Epithelial cell of esophagus (primary cell): ENCODE data around the gene BIRC6.
A peak's percentile ranks its signal among the peaks of the same experiment; 100 is the strongest.

Experiments used
- DNase-seq: peaks from one replicate; pipeline ENCODE4 v3.0.0; 2010; ENCODE audit warnings: low read depth
- H3K4me3 ChIP-seq: 2 replicates; pipeline ENCODE4 v1.5.1; 2011; ENCODE audit warnings: mild to moderate bottlenecking, low read length, control low read depth
- CTCF ChIP-seq: IDR thresholded peaks from 2 replicates; pipeline ENCODE4 v1.5.1; 2011; ENCODE audit warnings: low read depth, mild to moderate bottlenecking, low read length, control low read depth, inconsistent platforms; ENCODE audit not compliant: insufficient read depth; ENCODE audit errors: missing control alignments

The BIRC6 gene

DNA sequence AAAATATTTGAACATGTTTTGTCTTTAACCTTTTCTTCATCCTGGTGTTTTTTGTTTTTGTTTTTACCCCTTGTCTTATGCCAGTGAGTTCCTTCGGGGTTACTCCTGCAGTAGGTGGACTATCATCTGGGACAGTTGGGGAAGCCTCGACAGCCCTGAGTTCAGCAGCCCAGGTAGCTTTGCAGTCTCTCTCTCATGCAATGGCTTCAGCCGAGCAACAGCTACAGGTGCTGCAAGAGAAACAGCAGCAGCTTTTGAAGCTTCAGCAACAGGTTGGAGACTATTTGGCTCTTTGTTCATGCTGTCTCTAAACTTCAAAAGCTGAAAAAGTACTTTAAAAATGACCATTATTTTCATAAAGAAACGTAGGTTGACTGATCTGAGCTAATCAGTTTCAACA is 106.3 kb downstream of the BIRC6 start:
- TF ChIP-seq CTCF: no peak
- H3K4me3 ChIP-seq: no peak overlapping the region
- no peak for DNase-seq

DNA sequence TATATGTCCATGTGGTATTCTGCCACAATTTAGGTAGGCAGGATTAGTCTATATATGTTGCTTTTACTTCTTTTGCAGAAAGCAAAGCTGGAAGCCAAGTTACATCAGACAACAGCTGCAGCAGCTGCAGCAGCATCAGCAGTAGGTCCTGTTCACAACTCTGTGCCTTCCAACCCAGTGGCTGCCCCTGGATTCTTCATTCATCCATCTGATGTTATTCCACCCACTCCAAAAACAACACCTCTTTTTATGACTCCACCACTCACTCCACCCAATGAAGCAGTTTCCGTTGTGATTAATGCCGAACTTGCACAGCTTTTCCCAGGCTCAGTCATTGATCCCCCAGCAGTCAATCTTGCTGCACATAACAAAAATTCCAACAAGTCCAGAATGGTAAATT is 107.6 kb downstream of the BIRC6 start:
- H3K4me3 ChIP-seq: no peak overlapping the region
- DNase-seq: no peak
- TF ChIP-seq CTCF: no peak

DNA sequence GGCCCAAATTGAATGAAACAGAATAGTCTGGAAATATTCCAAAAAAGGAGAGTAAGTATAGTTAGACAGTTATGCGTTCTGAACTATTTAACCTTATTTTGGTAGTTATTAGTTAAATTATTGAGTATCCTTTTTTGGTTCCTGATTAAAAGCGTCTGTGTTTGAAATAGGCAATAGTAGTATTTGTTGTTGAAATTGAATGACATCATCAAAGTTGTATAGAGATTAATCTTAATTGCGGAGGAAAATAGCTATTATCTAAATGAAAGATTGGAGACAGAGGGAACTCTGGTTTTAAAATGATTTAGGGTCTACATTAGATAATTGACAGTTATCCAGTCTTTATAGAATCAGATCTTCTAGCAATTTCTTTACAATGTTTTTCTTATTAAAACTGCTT is 115.8 kb downstream of the BIRC6 start:
- no peak overlapping the region for H3K4me3 ChIP-seq
- DNase-seq: no peak
- TF ChIP-seq CTCF: no peak

DNA sequence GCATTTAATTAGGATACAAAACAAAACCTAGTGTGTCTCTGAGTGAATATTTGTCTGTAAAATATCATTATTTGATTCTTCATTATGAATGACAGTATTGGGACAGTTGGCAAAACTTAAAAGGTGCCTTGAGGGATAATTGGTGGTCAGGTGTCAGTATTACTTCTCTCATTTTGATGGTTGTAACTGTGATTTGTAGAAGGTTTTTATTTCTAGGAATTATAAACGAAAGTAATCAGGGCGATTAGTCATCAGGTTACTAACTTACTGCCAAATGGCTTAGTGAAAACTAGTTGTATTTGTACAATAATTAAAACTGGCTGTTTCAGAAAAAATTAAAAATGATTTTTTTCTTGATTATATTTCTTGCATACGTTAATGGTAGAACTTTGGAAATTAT is 117.6 kb downstream of the BIRC6 start:
- no peak for DNase-seq
- H3K4me3 ChIP-seq: no peak overlapping the region
- TF ChIP-seq CTCF: no peak

GRCh38 chr2:32478889-32479620 is 122.2 kb downstream of the BIRC6 start:
- no peak for TF ChIP-seq CTCF
- peak; percentile 9 for DNase-seq
- H3K4me3 ChIP-seq: no peak overlapping the region

GRCh38 chr2:32479993-32480392 is 123.2 kb downstream of the BIRC6 start:
- no peak for DNase-seq
- no peak overlapping the region for H3K4me3 ChIP-seq
- no peak for TF ChIP-seq CTCF

- no peak for DNase-seq
- TF ChIP-seq CTCF: no peak
- no peak overlapping the region for H3K4me3 ChIP-seq
These were observed 125.6 kb downstream of the BIRC6 start for GRCh38 chr2:32482471-32482870.
